Measurements from ENCODE around the gene TMEM132D.

Gene TMEM132D

DNA sequence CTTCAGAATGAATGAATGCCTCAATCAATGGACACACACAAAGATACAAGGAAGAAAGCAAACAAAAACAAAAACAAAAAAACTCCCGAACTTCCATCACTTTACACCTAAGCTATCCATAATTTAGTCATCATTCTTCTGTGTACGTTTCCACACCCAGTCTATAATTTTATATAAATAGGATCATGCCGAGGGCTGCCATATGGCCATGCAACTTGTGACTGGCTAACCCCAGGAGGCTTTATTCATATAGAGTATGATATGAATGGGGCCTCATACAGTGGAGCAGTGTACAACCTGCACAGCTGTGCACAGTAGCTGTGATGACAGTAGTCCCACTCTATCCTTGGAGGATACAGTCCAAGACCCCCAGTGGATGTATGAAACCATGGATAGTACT is 365.7 kb downstream of the TMEM132D start:
- no peaks in the 10 kb centered on the region for H3K36me3 ChIP-seq (ENCODE audit: control insufficient read depth in 2 of 2, insufficient read depth in 2 of 2, low read length in 2 of 2)

DNA sequence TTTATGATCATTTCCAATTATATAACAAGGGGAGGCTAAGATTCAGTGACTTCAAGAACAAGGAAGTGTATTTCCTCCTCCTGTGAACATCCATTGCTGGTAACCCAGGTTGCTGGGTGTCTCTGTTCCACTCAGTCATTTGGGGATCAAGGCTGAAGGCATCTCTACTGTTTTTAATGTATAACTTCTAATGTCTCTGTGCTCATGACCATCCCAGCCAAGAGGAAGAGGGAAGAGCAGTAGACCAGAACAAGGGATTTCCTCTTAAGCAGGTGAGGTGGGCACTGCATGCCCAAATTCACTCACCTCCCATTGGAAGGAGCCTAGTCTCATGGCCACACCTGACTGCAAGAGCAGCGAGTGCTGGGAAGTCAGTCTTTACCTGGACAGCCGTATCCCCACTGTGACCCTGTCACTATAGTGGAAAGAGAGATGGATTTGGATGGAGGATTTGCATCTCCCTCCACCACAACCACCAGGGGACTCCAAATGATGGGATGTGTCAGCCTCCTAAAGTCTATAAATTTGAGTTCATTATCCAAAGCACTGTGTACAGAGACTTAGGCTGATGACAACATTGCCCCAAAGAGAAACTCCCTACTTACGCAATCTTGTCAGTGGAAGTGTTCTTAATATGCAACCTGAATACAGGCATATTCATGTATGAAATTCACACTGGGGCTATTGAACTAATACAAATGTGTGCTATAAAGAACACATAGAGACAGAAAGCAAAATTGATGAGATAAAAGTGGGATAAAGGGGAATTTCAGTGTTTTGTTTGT is 368.7 kb downstream of the TMEM132D start:
- no peak overlapping the region for H3K9ac ChIP-seq (ENCODE audit: low read depth in 1 of 2, low read length in 2 of 2)
- H3K9me3 ChIP-seq (ENCODE audit: control insufficient read depth in 2 of 2, low read length in 2 of 2) = no peaks in the 10 kb centered on the region
- H3K27ac ChIP-seq (ENCODE audit: low read depth in 2 of 2, low read length in 2 of 2) = no peak overlapping the region
- H3K36me3 ChIP-seq (ENCODE audit: control insufficient read depth in 2 of 2, insufficient read depth in 2 of 2, low read length in 2 of 2) = no peaks in the 10 kb centered on the region
- no peak overlapping the region for H3K4me3 ChIP-seq (ENCODE audit: low read length in 2 of 2)
- H3K4me1 ChIP-seq (ENCODE audit: control insufficient read depth in 2 of 2, insufficient read depth in 2 of 2, low read length in 2 of 2) = peaks cover 0 to 7% of the 10 kb centered on the region in 2 donors
- H3K27me3 ChIP-seq (ENCODE audit: control insufficient read depth in 2 of 2, insufficient read depth in 2 of 2, low read length in 2 of 2) = no peaks in the 10 kb centered on the region

More for the DNA sequence above, 365.7 kb downstream of the TMEM132D start:
- Histone ChIP-seq H3K27me3 (ENCODE audit: control insufficient read depth in 2 of 2, insufficient read depth in 2 of 2, low read length in 2 of 2) (no peaks in the 10 kb centered on the region), H3K4me1 (ENCODE audit: control insufficient read depth in 2 of 2, insufficient read depth in 2 of 2, low read length in 2 of 2) (peaks cover 0 to 2% of the 10 kb centered on the region in 2 donors), H3K9me3 (ENCODE audit: control insufficient read depth in 2 of 2, low read length in 2 of 2) (no peaks in the 10 kb centered on the region), H3K27ac (ENCODE audit: low read depth in 2 of 2, low read length in 2 of 2) (no peak overlapping the region), H3K4me3 (ENCODE audit: low read length in 2 of 2) (no peak overlapping the region), H3K9ac (ENCODE audit: low read depth in 1 of 2, low read length in 2 of 2) (no peak overlapping the region)

DNA sequence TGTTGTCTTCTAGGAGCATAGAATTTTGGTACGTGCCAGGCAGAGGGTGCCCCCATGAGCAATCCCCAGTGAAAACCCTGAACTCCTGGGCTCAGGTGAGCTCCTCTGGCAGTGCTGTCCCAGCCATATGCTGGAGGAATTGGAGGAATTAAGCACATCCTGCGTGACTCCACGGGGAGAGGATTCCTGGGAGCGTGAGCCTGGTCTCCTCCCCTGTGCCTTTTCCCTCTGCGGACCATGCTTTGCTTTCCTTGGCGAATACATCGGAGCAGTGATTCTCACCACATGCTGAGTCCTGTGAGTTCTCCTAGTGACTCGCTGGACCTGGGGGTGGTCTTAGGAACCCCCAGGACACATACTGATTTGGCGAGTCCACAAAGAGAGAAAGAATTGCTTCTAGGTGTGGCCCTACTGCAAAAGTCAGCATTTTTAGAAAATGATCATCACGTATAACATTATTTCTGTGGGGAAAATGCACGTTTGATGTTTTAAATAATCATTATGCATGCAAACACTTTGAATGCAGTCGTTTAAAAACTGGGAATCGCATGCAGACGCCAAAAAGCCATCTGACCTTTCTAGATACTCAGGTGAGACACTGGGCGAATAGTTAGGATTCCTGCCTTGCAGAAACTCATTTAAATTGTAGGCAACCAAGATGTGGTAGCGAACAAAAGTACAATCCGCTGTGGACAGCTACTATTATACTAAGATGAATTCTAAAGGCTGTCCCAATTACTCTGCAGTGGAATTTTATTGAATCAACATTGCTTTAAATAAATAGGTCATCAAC is 370.9 kb downstream of the TMEM132D start:
- peaks cover 0 to 5% of the 10 kb centered on the region in 2 donors for H3K4me1 ChIP-seq (ENCODE audit: control insufficient read depth in 2 of 2, insufficient read depth in 2 of 2, low read length in 2 of 2)
- H3K9me3 ChIP-seq (ENCODE audit: control insufficient read depth in 2 of 2, low read length in 2 of 2) = no peaks in the 10 kb centered on the region
- no peak overlapping the region for H3K27ac ChIP-seq (ENCODE audit: low read depth in 2 of 2, low read length in 2 of 2)
- H3K36me3 ChIP-seq (ENCODE audit: control insufficient read depth in 2 of 2, insufficient read depth in 2 of 2, low read length in 2 of 2) = no peaks in the 10 kb centered on the region
- no peak overlapping the region for H3K4me3 ChIP-seq (ENCODE audit: low read length in 2 of 2)
- H3K27me3 ChIP-seq (ENCODE audit: control insufficient read depth in 2 of 2, insufficient read depth in 2 of 2, low read length in 2 of 2) = no peaks in the 10 kb centered on the region
- no peak overlapping the region for H3K9ac ChIP-seq (ENCODE audit: low read depth in 1 of 2, low read length in 2 of 2)

DNA sequence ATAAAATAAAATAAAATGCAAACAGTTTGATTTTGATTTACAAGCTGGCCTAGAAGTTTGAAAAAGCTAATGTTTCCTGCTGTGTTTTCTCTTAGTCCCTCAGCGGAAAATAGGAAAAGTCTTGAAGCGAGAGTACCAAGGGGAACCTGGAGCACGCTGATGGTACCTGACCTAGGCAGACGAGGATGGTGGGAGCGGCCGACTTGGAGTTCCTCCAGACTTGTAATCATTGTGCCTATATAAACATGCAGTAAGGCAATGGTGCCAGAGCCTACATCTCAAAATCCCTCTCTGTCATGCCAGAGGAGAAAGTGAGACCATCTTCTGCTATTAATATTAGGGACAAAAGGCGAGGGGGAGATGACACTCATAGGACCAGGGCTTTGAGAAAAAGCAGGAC is 371.7 kb downstream of the TMEM132D start:
- Histone ChIP-seq H3K36me3 (ENCODE audit: control insufficient read depth in 2 of 2, insufficient read depth in 2 of 2, low read length in 2 of 2) (no peaks in the 10 kb centered on the region), H3K4me3 (ENCODE audit: low read length in 2 of 2) (no peak overlapping the region), H3K9me3 (ENCODE audit: control insufficient read depth in 2 of 2, low read length in 2 of 2) (no peaks in the 10 kb centered on the region), H3K4me1 (ENCODE audit: control insufficient read depth in 2 of 2, insufficient read depth in 2 of 2, low read length in 2 of 2) (peaks cover 0 to 5% of the 10 kb centered on the region in 2 donors), H3K27me3 (ENCODE audit: control insufficient read depth in 2 of 2, insufficient read depth in 2 of 2, low read length in 2 of 2) (no peaks in the 10 kb centered on the region), H3K9ac (ENCODE audit: low read depth in 1 of 2, low read length in 2 of 2) (no peak overlapping the region), H3K27ac (ENCODE audit: low read depth in 2 of 2, low read length in 2 of 2) (no peak overlapping the region)

DNA sequence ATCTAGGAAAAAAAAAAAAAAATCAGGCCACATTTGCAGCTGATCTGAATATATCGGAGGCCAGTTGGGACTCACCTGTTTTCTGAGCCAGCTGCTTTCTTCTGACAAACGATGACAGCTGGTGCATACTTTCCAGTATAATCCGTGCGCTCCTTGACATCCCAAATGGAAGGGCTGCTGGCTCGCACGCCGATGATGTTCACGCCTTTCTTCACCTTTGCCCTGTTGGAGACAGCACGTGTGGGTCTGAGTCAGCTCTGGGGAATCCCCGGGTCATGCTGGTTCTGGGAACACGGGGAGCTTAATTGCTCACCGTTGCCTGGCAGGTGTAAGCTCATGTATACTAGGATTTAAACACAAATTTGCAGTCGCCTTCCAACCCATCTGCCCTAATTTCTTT is 372.8 kb downstream of the TMEM132D start:
- no peak overlapping the region for H3K9ac ChIP-seq (ENCODE audit: low read depth in 1 of 2, low read length in 2 of 2)
- no peak overlapping the region for H3K27ac ChIP-seq (ENCODE audit: low read depth in 2 of 2, low read length in 2 of 2)
- no peaks in the 10 kb centered on the region for H3K9me3 ChIP-seq (ENCODE audit: control insufficient read depth in 2 of 2, low read length in 2 of 2)
- H3K27me3 ChIP-seq (ENCODE audit: control insufficient read depth in 2 of 2, insufficient read depth in 2 of 2, low read length in 2 of 2) = no peaks in the 10 kb centered on the region
- H3K4me1 ChIP-seq (ENCODE audit: control insufficient read depth in 2 of 2, insufficient read depth in 2 of 2, low read length in 2 of 2) = peaks cover 0 to 5% of the 10 kb centered on the region in 2 donors
- no peak overlapping the region for H3K4me3 ChIP-seq (ENCODE audit: low read length in 2 of 2)
- H3K36me3 ChIP-seq (ENCODE audit: control insufficient read depth in 2 of 2, insufficient read depth in 2 of 2, low read length in 2 of 2) = no peaks in the 10 kb centered on the region

DNA sequence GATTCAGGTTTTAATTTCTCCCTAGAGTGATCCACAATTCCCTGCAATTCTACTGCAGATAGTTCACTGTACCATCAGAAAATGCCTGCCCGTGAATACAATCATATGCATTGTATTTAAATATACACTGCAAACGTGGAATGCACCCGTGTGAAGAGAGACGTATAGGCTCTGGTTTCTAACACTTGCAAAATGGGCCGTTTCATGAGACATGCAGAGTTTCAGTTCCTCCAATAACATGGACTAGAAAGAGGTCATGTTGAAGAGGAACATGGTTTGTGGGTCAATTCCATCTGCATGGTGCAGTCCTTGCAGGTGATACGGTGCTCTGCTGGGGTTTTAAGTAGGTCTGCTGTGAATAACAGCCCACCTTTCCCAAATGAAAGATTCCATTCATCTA is 373.3 kb downstream of the TMEM132D start:
- Histone ChIP-seq H3K27ac (ENCODE audit: low read depth in 2 of 2, low read length in 2 of 2) (no peak overlapping the region), H3K9me3 (ENCODE audit: control insufficient read depth in 2 of 2, low read length in 2 of 2) (no peaks in the 10 kb centered on the region), H3K9ac (ENCODE audit: low read depth in 1 of 2, low read length in 2 of 2) (no peak overlapping the region), H3K27me3 (ENCODE audit: control insufficient read depth in 2 of 2, insufficient read depth in 2 of 2, low read length in 2 of 2) (no peaks in the 10 kb centered on the region), H3K36me3 (ENCODE audit: control insufficient read depth in 2 of 2, insufficient read depth in 2 of 2, low read length in 2 of 2) (no peaks in the 10 kb centered on the region), H3K4me3 (ENCODE audit: low read length in 2 of 2) (no peak overlapping the region), H3K4me1 (ENCODE audit: control insufficient read depth in 2 of 2, insufficient read depth in 2 of 2, low read length in 2 of 2) (peaks cover 0 to 5% of the 10 kb centered on the region in 2 donors)

DNA sequence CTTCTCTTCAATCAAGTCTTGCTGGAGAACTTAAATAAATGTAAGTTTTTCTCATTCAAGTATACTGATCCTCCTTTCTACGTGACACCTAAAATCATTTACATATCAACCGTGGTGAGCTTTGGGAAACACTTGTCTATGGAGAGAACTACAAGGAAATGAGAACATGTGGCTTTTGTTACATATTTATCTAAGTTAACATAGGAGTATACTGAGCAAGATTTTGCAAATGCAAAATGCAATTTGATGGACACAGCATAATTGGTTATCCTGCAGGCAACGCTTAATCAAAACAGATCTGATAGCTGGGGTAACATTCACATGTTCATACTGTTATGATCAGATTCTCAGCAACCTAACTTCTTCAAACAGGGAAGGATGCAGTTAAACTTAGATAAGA is 376.3 kb downstream of the TMEM132D start:
- Histone ChIP-seq H3K9ac (ENCODE audit: low read depth in 1 of 2, low read length in 2 of 2) (no peak overlapping the region), H3K27me3 (ENCODE audit: control insufficient read depth in 2 of 2, insufficient read depth in 2 of 2, low read length in 2 of 2) (no peaks in the 10 kb centered on the region), H3K9me3 (ENCODE audit: control insufficient read depth in 2 of 2, low read length in 2 of 2) (no peaks in the 10 kb centered on the region)

DNA sequence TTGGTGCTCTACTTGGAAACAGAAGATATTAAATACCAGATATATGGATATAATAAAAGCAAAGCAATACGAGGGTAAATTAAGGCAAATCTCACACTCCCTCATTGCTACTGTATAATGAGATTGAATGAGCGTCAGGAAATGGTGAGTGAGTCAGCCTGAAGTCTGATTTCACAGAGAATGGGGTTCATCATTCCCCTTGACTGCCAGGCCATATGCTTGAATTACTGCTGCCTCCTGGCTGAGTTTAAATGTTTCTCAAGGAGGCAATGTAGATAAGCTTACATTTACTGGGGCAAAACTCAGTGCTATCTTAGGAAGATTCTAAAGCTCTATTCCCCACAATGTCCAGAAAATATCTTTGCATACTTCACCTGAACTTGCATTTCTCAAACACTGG is 380.2 kb downstream of the TMEM132D start:
- Histone ChIP-seq H3K9ac (ENCODE audit: low read depth in 1 of 2, low read length in 2 of 2) (no peak overlapping the region), H3K27me3 (ENCODE audit: control insufficient read depth in 2 of 2, insufficient read depth in 2 of 2, low read length in 2 of 2) (no peaks in the 10 kb centered on the region), H3K36me3 (ENCODE audit: control insufficient read depth in 2 of 2, insufficient read depth in 2 of 2, low read length in 2 of 2) (no peaks in the 10 kb centered on the region), H3K4me1 (ENCODE audit: control insufficient read depth in 2 of 2, insufficient read depth in 2 of 2, low read length in 2 of 2) (no peaks in the 10 kb centered on the region), H3K9me3 (ENCODE audit: control insufficient read depth in 2 of 2, low read length in 2 of 2) (no peaks in the 10 kb centered on the region), H3K27ac (ENCODE audit: low read depth in 2 of 2, low read length in 2 of 2) (no peak overlapping the region), H3K4me3 (ENCODE audit: low read length in 2 of 2) (no peak overlapping the region)

More for the DNA sequence above, 376.3 kb downstream of the TMEM132D start:
- peaks cover 0 to 5% of the 10 kb centered on the region in 2 donors for H3K4me1 ChIP-seq (ENCODE audit: control insufficient read depth in 2 of 2, insufficient read depth in 2 of 2, low read length in 2 of 2)
- no peak overlapping the region for H3K27ac ChIP-seq (ENCODE audit: low read depth in 2 of 2, low read length in 2 of 2)
- no peaks in the 10 kb centered on the region for H3K36me3 ChIP-seq (ENCODE audit: control insufficient read depth in 2 of 2, insufficient read depth in 2 of 2, low read length in 2 of 2)
- H3K4me3 ChIP-seq (ENCODE audit: low read length in 2 of 2) = no peak overlapping the region

DNA sequence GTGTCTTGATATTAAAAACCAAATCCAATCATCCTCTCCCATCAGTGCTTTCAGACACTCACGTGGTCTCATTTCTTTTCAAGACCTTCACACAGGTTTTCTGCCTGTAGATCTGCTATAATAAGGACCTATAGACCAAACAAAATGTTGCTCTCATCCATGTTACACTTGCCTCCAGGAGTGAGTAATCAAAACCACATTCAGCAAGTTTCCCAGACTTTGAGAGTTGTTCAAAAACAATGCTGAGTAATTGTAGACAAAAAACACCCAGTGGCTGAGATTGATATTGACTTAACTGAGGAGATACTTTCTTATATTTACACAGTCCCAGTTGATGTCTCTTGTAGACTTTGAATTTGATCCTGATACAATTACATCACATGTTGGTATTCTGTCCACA is 383.1 kb downstream of the TMEM132D start:
- H3K27ac ChIP-seq (ENCODE audit: low read depth in 2 of 2, low read length in 2 of 2) = no peak overlapping the region
- peaks cover 0 to 3% of the 10 kb centered on the region in 2 donors for H3K9me3 ChIP-seq (ENCODE audit: control insufficient read depth in 2 of 2, low read length in 2 of 2)
- no peak overlapping the region for H3K9ac ChIP-seq (ENCODE audit: low read depth in 1 of 2, low read length in 2 of 2)
- no peaks in the 10 kb centered on the region for H3K36me3 ChIP-seq (ENCODE audit: control insufficient read depth in 2 of 2, insufficient read depth in 2 of 2, low read length in 2 of 2)
- H3K4me3 ChIP-seq (ENCODE audit: low read length in 2 of 2) = no peak overlapping the region
- no peaks in the 10 kb centered on the region for H3K4me1 ChIP-seq (ENCODE audit: control insufficient read depth in 2 of 2, insufficient read depth in 2 of 2, low read length in 2 of 2)
- no peaks in the 10 kb centered on the region for H3K27me3 ChIP-seq (ENCODE audit: control insufficient read depth in 2 of 2, insufficient read depth in 2 of 2, low read length in 2 of 2)

DNA sequence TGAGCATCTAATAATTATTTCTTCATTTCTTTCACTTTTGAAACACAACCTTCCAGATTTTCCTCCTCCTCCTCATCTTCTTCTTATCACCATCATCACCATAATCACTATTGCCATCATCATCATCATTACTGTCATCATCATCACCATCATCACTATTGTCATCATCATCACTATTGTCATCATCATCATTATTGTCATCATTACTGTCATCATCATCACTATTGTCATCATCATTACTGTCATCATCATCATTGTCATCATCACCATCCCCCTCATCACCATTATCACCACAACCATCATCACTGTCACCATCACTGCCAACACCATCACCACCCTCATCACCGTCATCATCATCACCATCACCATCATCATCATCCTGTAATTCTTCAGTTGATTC is 400.0 kb downstream of the TMEM132D start:
- H3K36me3 ChIP-seq (ENCODE audit: control insufficient read depth in 2 of 2, insufficient read depth in 2 of 2, low read length in 2 of 2) = no peaks in the 10 kb centered on the region
- H3K27me3 ChIP-seq (ENCODE audit: control insufficient read depth in 2 of 2, insufficient read depth in 2 of 2, low read length in 2 of 2) = no peaks in the 10 kb centered on the region
- H3K27ac ChIP-seq (ENCODE audit: low read depth in 2 of 2, low read length in 2 of 2) = no peak overlapping the region
- peaks cover 0 to 5% of the 10 kb centered on the region in 2 donors for H3K9me3 ChIP-seq (ENCODE audit: control insufficient read depth in 2 of 2, low read length in 2 of 2)
- no peak overlapping the region for H3K4me3 ChIP-seq (ENCODE audit: low read length in 2 of 2)
- H3K9ac ChIP-seq (ENCODE audit: low read depth in 1 of 2, low read length in 2 of 2) = no peak overlapping the region
- no peaks in the 10 kb centered on the region for H3K4me1 ChIP-seq (ENCODE audit: control insufficient read depth in 2 of 2, insufficient read depth in 2 of 2, low read length in 2 of 2)
